CD4-positive, alpha-beta T cell treated with Interferon gamma for 1 hour (primary cell): ENCODE measurements around the gene PRDM1.

Experiments
- DNase-seq: peaks from one replicate; pipeline ENCODE4 v3.0.0-alpha.2; 2020

Gene PRDM1

GRCh38 chr6:106118835-106119431, 32.8 kb downstream of the PRDM1 start:
- no peak for DNase-seq

GRCh38 chr6:106119546-106119945, 33.4 kb downstream of the PRDM1 start:
- no peak for DNase-seq

GRCh38 chr6:106120006-106120405, 33.9 kb downstream of the PRDM1 start:
- DNase-seq: no peak

GRCh38 chr6:106120406-106120805, 34.3 kb downstream of the PRDM1 start:
- no peak for DNase-seq

- no peak for DNase-seq
Measured at GRCh38 chr6:106122306-106122918, 36.3 kb downstream of the PRDM1 start.

- DNase-seq: no peak
Measured at GRCh38 chr6:106122938-106123656, 37.0 kb downstream of the PRDM1 start.

GRCh38 chr6:106124015-106124414, 37.9 kb downstream of the PRDM1 start:
- DNase-seq: no peak

GRCh38 chr6:106124437-106125430, 38.6 kb downstream of the PRDM1 start:
- no peak for DNase-seq

GRCh38 chr6:106125925-106126435, 39.8 kb downstream of the PRDM1 start:
- peak; percentile 18 for DNase-seq

GRCh38 chr6:106126482-106126881, 40.3 kb downstream of the PRDM1 start:
- no peak for DNase-seq

GRCh38 chr6:106128981-106129781, 43.0 kb downstream of the PRDM1 start:
- DNase-seq: no peak

- DNase-seq: no peak
Measured at GRCh38 chr6:106132153-106132698, 46.1 kb downstream of the PRDM1 start.

- no peak for DNase-seq
Measured at GRCh38 chr6:106133040-106133439, 46.9 kb downstream of the PRDM1 start.

- no peak for DNase-seq
Measured at GRCh38 chr6:106134087-106134770, 48.1 kb downstream of the PRDM1 start.

- DNase-seq: no peak
Measured at GRCh38 chr6:106134906-106135634, 48.9 kb downstream of the PRDM1 start.

GRCh38 chr6:106135911-106136571, 49.9 kb downstream of the PRDM1 start:
- DNase-seq: no peak

GRCh38 chr6:106136845-106137244, 50.7 kb downstream of the PRDM1 start:
- no peak for DNase-seq

GRCh38 chr6:106138151-106138550, 52.0 kb downstream of the PRDM1 start:
- no peak for DNase-seq

GRCh38 chr6:106141441-106142237, 55.5 kb downstream of the PRDM1 start:
- DNase-seq: peak; percentile 16
